Stomach (tissue), 4 donors: ENCODE results near the gene CFP.

ENCODE experiments used
- CTCF ChIP-seq, 7 experiments: fragments of 450-650 bp in 4 of 7; fragments of 200-600 bp in 3 of 7; sonication (generic) in 3 of 7; IDR thresholded peaks; one replicate each; pipeline ENCODE4 v1.5.1; 2016 to 2019; ENCODE audit warnings: antibody characterized with exemption in 7 of 7, control low read depth in 2 of 7, mild to moderate bottlenecking in 1 of 7
- EP300 ChIP-seq: sonication (generic); formaldehyde crosslinking; IDR thresholded peaks from one replicate; pipeline ENCODE4 v1.6.1; 2017; ENCODE audit warnings: antibody characterized with exemption
- POLR2A ChIP-seq, 4 donors: fragments of 450-650 bp; IDR thresholded peaks; one replicate each; pipeline ENCODE4 v1.6.1; 2016; ENCODE audit warnings: antibody characterized with exemption in 4 of 4, control low read depth in 2 of 4, mild to moderate bottlenecking in 1 of 4, moderate library complexity in 1 of 4
- POLR2AphosphoS5 ChIP-seq, 3 donors: sonication (generic); formaldehyde crosslinking; IDR thresholded peaks; one replicate each; pipeline ENCODE4 v1.6.1; 2016; ENCODE audit warnings: antibody characterized with exemption in 3 of 3

- no peak for TF ChIP-seq CTCF (IDR thresholded peaks at IDR 0.05)
- TF ChIP-seq POLR2A (IDR thresholded peaks at IDR 0.05) = no peak
- no peak for TF ChIP-seq EP300
- TF ChIP-seq POLR2AphosphoS5 (IDR thresholded peaks at IDR 0.05) = no peak
Observed at GRCh38 chrX:47607091-47607490, 22.6 kb downstream of the CFP start.
